Keratinocyte (primary cell): ENCODE measurements around the gene CMC4. TPM values are rescaled to one million over a fixed set of nuclear protein-coding genes. Genes with fewer than 3 reads are reported as not detected.

Source experiments
- DNase-seq: peaks from one replicate; pipeline ENCODE4 v3.0.0-alpha.2; 2011; ENCODE audit warnings: low read depth, missing footprints, low spot score
- FAIRE-seq: peaks from 2 replicates; lab custom pipeline; 2011; peaks lifted over from hg19 to GRCh38; lab: Jason Lieb, UNC
- H2AFZ ChIP-seq: 2 replicates; pipeline ENCODE4 v1.6.0; 2012; ENCODE audit warnings: low read length, control low read depth, inconsistent platforms; ENCODE audit not compliant: control insufficient read depth
- H3K27ac ChIP-seq: 2 replicates; pipeline ENCODE4 v1.5.1; 2011; ENCODE audit warnings: low read length; ENCODE audit not compliant: control insufficient read depth, insufficient read depth
- H3K27me3 ChIP-seq: 3 replicates; pipeline ENCODE4 v1.6.0; 2011; ENCODE audit warnings: low read length; ENCODE audit not compliant: control insufficient read depth, insufficient read depth; ENCODE audit errors: extremely low read depth
- H3K36me3 ChIP-seq, 2 experiments: 2 replicates in 1 of 2; 3 replicates in 1 of 2; pipeline ENCODE4 v1.5.1; 2011; ENCODE audit warnings: low read length in 2 of 2, mild to moderate bottlenecking in 1 of 2; ENCODE audit not compliant: control insufficient read depth in 2 of 2, insufficient read depth in 2 of 2; ENCODE audit errors: extremely low read depth in 1 of 2
- H3K4me1 ChIP-seq: 3 replicates; pipeline ENCODE4 v1.5.1; 2011; ENCODE audit warnings: low read length; ENCODE audit not compliant: control insufficient read depth, insufficient read depth; ENCODE audit errors: extremely low read depth
- H3K4me2 ChIP-seq: 3 replicates; pipeline ENCODE4 v1.6.0; 2011; ENCODE audit warnings: low read depth, low read length; ENCODE audit not compliant: control insufficient read depth, insufficient read depth; ENCODE audit errors: extremely low read depth
- H3K4me3 ChIP-seq, 3 experiments: fragments of 200-600 bp in 1 of 3; sonication (generic) in 1 of 3; 2 replicates in 2 of 3; 3 replicates in 1 of 3; pipeline ENCODE4 v1.5.1; 2011 to 2016; ENCODE audit warnings: low read length in 3 of 3, mild to moderate bottlenecking in 3 of 3, control low read depth in 2 of 3, inconsistent platforms in 1 of 3, low read depth in 1 of 3, mixed read lengths in 1 of 3, mixed run types in 1 of 3, moderate library complexity in 1 of 3; ENCODE audit not compliant: control insufficient read depth in 2 of 3, insufficient read depth in 2 of 3; ENCODE audit errors: extremely low read depth in 1 of 3
- H3K79me2 ChIP-seq: 2 replicates; pipeline ENCODE4 v1.6.0; 2012; ENCODE audit warnings: low read length; ENCODE audit not compliant: control insufficient read depth, insufficient read depth
- H3K9ac ChIP-seq: 3 replicates; pipeline ENCODE4 v1.6.0; 2011; ENCODE audit warnings: low read length; ENCODE audit not compliant: control insufficient read depth, insufficient read depth; ENCODE audit errors: extremely low read depth
- H3K9me1 ChIP-seq: 3 replicates; pipeline ENCODE4 v1.6.0; 2011; ENCODE audit warnings: low read length; ENCODE audit not compliant: control insufficient read depth, insufficient read depth; ENCODE audit errors: extremely low read depth
- H3K9me3 ChIP-seq: 2 replicates; pipeline ENCODE4 v1.5.1; 2012; ENCODE audit warnings: low read depth, low read length; ENCODE audit not compliant: control insufficient read depth
- H4K20me1 ChIP-seq: 3 replicates; pipeline ENCODE4 v1.6.0; 2011; ENCODE audit warnings: low read length; ENCODE audit not compliant: control insufficient read depth, insufficient read depth; ENCODE audit errors: extremely low read depth
- EZH2 ChIP-seq: IDR thresholded peaks from one replicate; pipeline ENCODE4 v1.6.1; 2012; ENCODE audit warnings: inconsistent platforms, mild to moderate bottlenecking, low read length, moderate library complexity
- dilution Hi-C: fragments of 300-500 bp; cut with MboI; formaldehyde crosslinking; loops from one replicate; pipeline ENCODE4 v1.7.0; 2020; ENCODE audit warnings: low sequenced_read_pairs; ENCODE audit not compliant: extremely low pct_ligation_motif_present
- polyA plus RNA-seq, 5 experiments: library from polyadenylated mRNA; depleted of rRNA in 3 of 5; stranded (reverse) in 3 of 5; stranded (forward) in 1 of 5; unstranded in 1 of 5; fragments of >200 nt; gene quantifications; 1 replicate in 1 of 5; 2 replicates in 3 of 5; 3 replicates in 1 of 5; pipeline versions ENCODE4 v1.2.1 to v1.2.3, GENCODE V29; 2011 to 2012; ENCODE audit warnings: missing spikeins in 2 of 5, low read depth in 1 of 5, low replicate concordance in 1 of 5
- TF ChIP-seq, protein P1 (sequence below), 3 experiments: IDR thresholded peaks in 1 of 3; conservative IDR thresholded peaks in 1 of 3; optimal IDR thresholded peaks in 1 of 3; 2 replicates in 2 of 3; 3 replicates in 1 of 3; pipeline versions ENCODE3 to v1.5.1; 2011; ENCODE audit warnings: low read length in 3 of 3, mild to moderate bottlenecking in 3 of 3, moderate library complexity in 2 of 3, control low read depth in 1 of 3, inconsistent platforms in 1 of 3; ENCODE audit not compliant: insufficient read depth in 2 of 3; ENCODE audit errors: extremely low read depth in 1 of 3

Gene CMC4
- polyA plus RNA-seq, 1 donor (not counting 4 experiments of a cell fraction or from before 2014, with no cell fraction given): 10.1 TPM

- no peaks in the 10 kb centered on the region for H4K20me1 ChIP-seq
- no peak overlapping the region for H2AFZ ChIP-seq
- FAIRE-seq: no peak
- no peak for DNase-seq
- no peak overlapping the region for H3K4me3 ChIP-seq
- no peaks in the 10 kb centered on the region for H3K36me3 ChIP-seq
- no peaks in the 10 kb centered on the region for H3K27me3 ChIP-seq
- no peak overlapping the region for H3K27ac ChIP-seq
- peaks cover 4% of the 10 kb centered on the region for H3K4me1 ChIP-seq
- H3K9me1 ChIP-seq: no peaks in the 10 kb centered on the region
- H3K79me2 ChIP-seq: no peaks in the 10 kb centered on the region
- H3K9ac ChIP-seq: no peak overlapping the region
- dilution Hi-C loops: no loop called here
- H3K4me2 ChIP-seq: no peak overlapping the region
- H3K9me3 ChIP-seq: no peaks in the 10 kb centered on the region
- no peak for TF ChIP-seq EZH2
- TF ChIP-seq, protein P1, sequence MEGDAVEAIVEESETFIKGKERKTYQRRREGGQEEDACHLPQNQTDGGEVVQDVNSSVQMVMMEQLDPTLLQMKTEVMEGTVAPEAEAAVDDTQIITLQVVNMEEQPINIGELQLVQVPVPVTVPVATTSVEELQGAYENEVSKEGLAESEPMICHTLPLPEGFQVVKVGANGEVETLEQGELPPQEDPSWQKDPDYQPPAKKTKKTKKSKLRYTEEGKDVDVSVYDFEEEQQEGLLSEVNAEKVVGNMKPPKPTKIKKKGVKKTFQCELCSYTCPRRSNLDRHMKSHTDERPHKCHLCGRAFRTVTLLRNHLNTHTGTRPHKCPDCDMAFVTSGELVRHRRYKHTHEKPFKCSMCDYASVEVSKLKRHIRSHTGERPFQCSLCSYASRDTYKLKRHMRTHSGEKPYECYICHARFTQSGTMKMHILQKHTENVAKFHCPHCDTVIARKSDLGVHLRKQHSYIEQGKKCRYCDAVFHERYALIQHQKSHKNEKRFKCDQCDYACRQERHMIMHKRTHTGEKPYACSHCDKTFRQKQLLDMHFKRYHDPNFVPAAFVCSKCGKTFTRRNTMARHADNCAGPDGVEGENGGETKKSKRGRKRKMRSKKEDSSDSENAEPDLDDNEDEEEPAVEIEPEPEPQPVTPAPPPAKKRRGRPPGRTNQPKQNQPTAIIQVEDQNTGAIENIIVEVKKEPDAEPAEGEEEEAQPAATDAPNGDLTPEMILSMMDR (optimal IDR thresholded peaks at IDR 0.05 in 1 of 3, IDR thresholded peaks at IDR 0.05 in 1 of 3, conservative IDR thresholded peaks at IDR 0.05 in 1 of 3; ENCODE audit: extremely low read depth in 1 of 3, insufficient read depth in 2 of 3, low read length in 3 of 3): no peak
These were observed 37.5 kb upstream of the CMC4 start for GRCh38 chrX:155108427-155108826.

DNA sequence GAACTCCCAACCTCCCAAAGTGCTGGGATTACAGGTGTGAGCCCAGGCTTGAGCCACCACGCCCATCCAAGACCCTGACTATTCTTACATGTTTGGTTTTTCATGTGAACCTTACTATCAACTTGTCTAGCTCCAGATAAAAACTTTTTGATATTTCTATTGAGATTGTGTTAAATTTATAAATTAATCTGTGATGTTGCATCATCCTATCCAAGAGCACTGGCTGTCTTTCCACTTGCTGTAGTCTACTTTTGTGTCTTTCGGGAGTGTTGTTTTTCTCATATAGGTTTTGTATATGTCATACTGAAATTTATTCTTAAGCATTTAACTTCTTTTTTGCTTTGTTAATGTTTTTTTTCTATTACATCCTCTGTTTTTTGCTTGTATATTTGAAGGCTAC, 35.0 kb upstream of the CMC4 start:
- Histone ChIP-seq H3K79me2 (no peaks in the 10 kb centered on the region), H3K9me1 (no peaks in the 10 kb centered on the region), H3K9me3 (no peaks in the 10 kb centered on the region), H3K27ac (no peak overlapping the region), H3K4me2 (no peak overlapping the region), H3K36me3 (no peaks in the 10 kb centered on the region), H3K4me3 (no peak overlapping the region), H3K4me1 (no peaks in the 10 kb centered on the region), H3K9ac (no peak overlapping the region), H4K20me1 (no peaks in the 10 kb centered on the region), H3K27me3 (no peaks in the 10 kb centered on the region), H2AFZ (no peak overlapping the region)
- DNase-seq: no peak
- FAIRE-seq: no peak
- dilution Hi-C loops: no loop called here
- TF ChIP-seq EZH2: no peak
- TF ChIP-seq, protein P1 (optimal IDR thresholded peaks at IDR 0.05 in 1 of 3, IDR thresholded peaks at IDR 0.05 in 1 of 3, conservative IDR thresholded peaks at IDR 0.05 in 1 of 3; ENCODE audit: extremely low read depth in 1 of 3, insufficient read depth in 2 of 3, low read length in 3 of 3): no peak
